ENCODE results near the gene UNC5B. TPM values are rescaled to one million over a fixed set of nuclear protein-coding genes. Genes with fewer than 3 reads are reported as not detected.

Gene UNC5B
- total RNA-seq, 2 experiments from 2014 or later, result 0.05 TPM; not detected in 1

GRCh38 chr10:71278691-71279588, 66.6 kb downstream of the UNC5B start:
- POLR2A ChIA-PET, result no interaction called here
- Mint-ChIP-seq H3K4me3 (no peak overlapping the region), H3K27ac (no peak overlapping the region), H3K27me3 (ENCODE audit: low read depth) (no peaks in the 10 kb centered on the region), H3K9me3 (ENCODE audit: insufficient read depth) (no peaks in the 10 kb centered on the region), H3K4me1 (ENCODE audit: low read depth) (peaks cover 4% of the 10 kb centered on the region), H3K36me3 (ENCODE audit: low read depth) (no peaks in the 10 kb centered on the region)
- CTCF ChIA-PET, result interaction anchor here (1.7 kb wide), 1 partner anchor 9 kb away, joined by 5 read pairs; no protein-coding TSS in a partner anchor
- ATAC-seq, result no peak
- DNase-seq, result no peak

GRCh38 chr10:71279590-71280170, 67.3 kb downstream of the UNC5B start:
- no peak overlapping the region for H3K4me3 Mint-ChIP-seq
- CTCF ChIA-PET, result interaction anchor here (1.7 kb wide), 1 partner anchor 9 kb away, joined by 5 read pairs; no protein-coding TSS in a partner anchor
- H3K27me3 Mint-ChIP-seq (ENCODE audit: low read depth), result no peaks in the 10 kb centered on the region
- POLR2A ChIA-PET, result no interaction called here
- no peak overlapping the region for H3K27ac Mint-ChIP-seq
- no peak for ATAC-seq
- DNase-seq, result no peak
- H3K9me3 Mint-ChIP-seq (ENCODE audit: insufficient read depth), result no peaks in the 10 kb centered on the region
- H3K36me3 Mint-ChIP-seq (ENCODE audit: low read depth), result no peaks in the 10 kb centered on the region
- peaks cover 4% of the 10 kb centered on the region for H3K4me1 Mint-ChIP-seq (ENCODE audit: low read depth)

- CTCF ChIA-PET, result no interaction called here
- Mint-ChIP-seq H3K4me1 (ENCODE audit: low read depth) (peaks cover 1% of the 10 kb centered on the region), H3K27ac (no peak overlapping the region), H3K9me3 (ENCODE audit: insufficient read depth) (no peaks in the 10 kb centered on the region), H3K36me3 (ENCODE audit: low read depth) (no peaks in the 10 kb centered on the region), H3K4me3 (no peak overlapping the region), H3K27me3 (ENCODE audit: low read depth) (no peaks in the 10 kb centered on the region)
- POLR2A ChIA-PET, result no interaction called here
- DNase-seq (no peak), ATAC-seq (no peak)
These were observed 67.8 kb downstream of the UNC5B start for GRCh38 chr10:71280216-71280615.

GRCh38 chr10:71280825-71281224, 68.5 kb downstream of the UNC5B start:
- ATAC-seq (no peak), DNase-seq (no peak)
- Mint-ChIP-seq H3K27me3 (ENCODE audit: low read depth) (no peaks in the 10 kb centered on the region), H3K9me3 (ENCODE audit: insufficient read depth) (no peaks in the 10 kb centered on the region), H3K4me3 (no peak overlapping the region), H3K36me3 (ENCODE audit: low read depth) (no peaks in the 10 kb centered on the region), H3K27ac (no peak overlapping the region), H3K4me1 (ENCODE audit: low read depth) (no peaks in the 10 kb centered on the region)
- ChIA-PET POLR2A (no interaction called here), CTCF (no interaction called here)

- no peak overlapping the region for H3K4me3 Mint-ChIP-seq
- CTCF ChIA-PET, result no interaction called here
- POLR2A ChIA-PET, result no interaction called here
- H3K9me3 Mint-ChIP-seq (ENCODE audit: insufficient read depth), result no peaks in the 10 kb centered on the region
- DNase-seq, result no peak
- H3K4me1 Mint-ChIP-seq (ENCODE audit: low read depth), result no peaks in the 10 kb centered on the region
- H3K27me3 Mint-ChIP-seq (ENCODE audit: low read depth), result no peaks in the 10 kb centered on the region
- no peak overlapping the region for H3K27ac Mint-ChIP-seq
- no peaks in the 10 kb centered on the region for H3K36me3 Mint-ChIP-seq (ENCODE audit: low read depth)
- no peak for ATAC-seq
These were observed 69.4 kb downstream of the UNC5B start for GRCh38 chr10:71281646-71282322.

GRCh38 chr10:71282323-71282680, 69.9 kb downstream of the UNC5B start:
- Mint-ChIP-seq H3K27me3 (ENCODE audit: low read depth) (no peaks in the 10 kb centered on the region), H3K9me3 (ENCODE audit: insufficient read depth) (no peaks in the 10 kb centered on the region), H3K27ac (no peak overlapping the region), H3K4me3 (no peak overlapping the region), H3K4me1 (ENCODE audit: low read depth) (no peaks in the 10 kb centered on the region), H3K36me3 (ENCODE audit: low read depth) (no peaks in the 10 kb centered on the region)
- ChIA-PET POLR2A (no interaction called here), CTCF (no interaction called here)
- DNase-seq (no peak), ATAC-seq (no peak)

GRCh38 chr10:71283410-71283809, 71.0 kb downstream of the UNC5B start:
- POLR2A ChIA-PET, result interaction anchor here (0.5 kb wide), 1 partner anchor 351 kb away, joined by 3 read pairs; no protein-coding TSS in a partner anchor
- Mint-ChIP-seq H3K36me3 (ENCODE audit: low read depth) (no peaks in the 10 kb centered on the region), H3K9me3 (ENCODE audit: insufficient read depth) (no peaks in the 10 kb centered on the region), H3K27ac (no peak overlapping the region), H3K4me1 (ENCODE audit: low read depth) (no peaks in the 10 kb centered on the region), H3K27me3 (ENCODE audit: low read depth) (no peaks in the 10 kb centered on the region), H3K4me3 (no peak overlapping the region)
- ATAC-seq (no peak), DNase-seq (no peak)
- CTCF ChIA-PET, result interaction anchor here (0.9 to 2.4 kb wide), 2 partner anchors 13 to 380 kb away, joined by 3 to 10 read pairs; no protein-coding TSS in a partner anchor

GRCh38 chr10:71283876-71284275, 71.5 kb downstream of the UNC5B start:
- Mint-ChIP-seq H3K27ac (no peak overlapping the region), H3K36me3 (ENCODE audit: low read depth) (no peaks in the 10 kb centered on the region), H3K4me3 (no peak overlapping the region), H3K4me1 (ENCODE audit: low read depth) (no peaks in the 10 kb centered on the region), H3K27me3 (ENCODE audit: low read depth) (no peaks in the 10 kb centered on the region), H3K9me3 (ENCODE audit: insufficient read depth) (no peaks in the 10 kb centered on the region)
- ATAC-seq (no peak), DNase-seq (no peak)
- ChIA-PET CTCF (interaction anchor here (0.9 to 2.4 kb wide), 6 partner anchors 8 to 380 kb away, joined by 3 to 10 read pairs (median 4); no protein-coding TSS in a partner anchor), POLR2A (interaction anchor here (0.5 kb wide), 1 partner anchor 350 kb away, joined by 3 read pairs; no protein-coding TSS in a partner anchor)

- ATAC-seq (no peak), DNase-seq (no peak)
- ChIA-PET CTCF (interaction anchor here (1.0 to 2.4 kb wide), 9 partner anchors 8 to 381 kb away, joined by 3 to 14 read pairs (median 5); no protein-coding TSS in a partner anchor), POLR2A (no interaction called here)
- H3K4me1 Mint-ChIP-seq (ENCODE audit: low read depth), result no peaks in the 10 kb centered on the region
- no peaks in the 10 kb centered on the region for H3K36me3 Mint-ChIP-seq (ENCODE audit: low read depth)
- H3K27ac Mint-ChIP-seq, result no peak overlapping the region
- no peaks in the 10 kb centered on the region for H3K27me3 Mint-ChIP-seq (ENCODE audit: low read depth)
- H3K4me3 Mint-ChIP-seq, result no peak overlapping the region
- no peaks in the 10 kb centered on the region for H3K9me3 Mint-ChIP-seq (ENCODE audit: insufficient read depth)
These were observed 72.3 kb downstream of the UNC5B start for GRCh38 chr10:71284544-71285179.

- no peaks in the 10 kb centered on the region for H3K9me3 Mint-ChIP-seq (ENCODE audit: insufficient read depth)
- ATAC-seq (peak; percentile 52), DNase-seq (peak; percentile 44)
- H3K4me1 Mint-ChIP-seq (ENCODE audit: low read depth), result peaks cover under 1% of the 10 kb centered on the region
- H3K4me3 Mint-ChIP-seq, result no peak overlapping the region
- ChIA-PET POLR2A (no interaction called here), CTCF (interaction anchor here (0.8 to 2.3 kb wide), 8 partner anchors 8 to 360 kb away, joined by 3 to 14 read pairs (median 4); no protein-coding TSS in a partner anchor)
- no peaks in the 10 kb centered on the region for H3K27me3 Mint-ChIP-seq (ENCODE audit: low read depth)
- H3K27ac Mint-ChIP-seq, result no peak overlapping the region
- H3K36me3 Mint-ChIP-seq (ENCODE audit: low read depth), result no peaks in the 10 kb centered on the region
These were observed 72.8 kb downstream of the UNC5B start for GRCh38 chr10:71285180-71285545.

- no peak overlapping the region for H3K27ac Mint-ChIP-seq
- DNase-seq, result no peak
- H3K36me3 Mint-ChIP-seq (ENCODE audit: low read depth), result no peaks in the 10 kb centered on the region
- H3K9me3 Mint-ChIP-seq (ENCODE audit: insufficient read depth), result no peaks in the 10 kb centered on the region
- no peak for ATAC-seq
- no peak overlapping the region for H3K4me3 Mint-ChIP-seq
- peaks cover 3% of the 10 kb centered on the region for H3K4me1 Mint-ChIP-seq (ENCODE audit: low read depth)
- ChIA-PET CTCF (interaction anchor here (0.8 to 2.3 kb wide), 3 partner anchors 16 to 361 kb away, joined by 3 to 14 read pairs (median 5); no protein-coding TSS in a partner anchor), POLR2A (no interaction called here)
- no peaks in the 10 kb centered on the region for H3K27me3 Mint-ChIP-seq (ENCODE audit: low read depth)
These were observed 73.6 kb downstream of the UNC5B start for GRCh38 chr10:71285986-71286385.

Data from activated CD8-positive, alpha-beta T cell treated with anti-CD3 and anti-CD28 coated beads, Interleukin-2, amount 10 ng/mL, durations not matched to agents 7 days and 5 days (primary cell).